Mesodermal cell (in vitro differentiated cells): ENCODE results near the gene DGCR6L.
"Not testable (repeated sequence)": the region's sequence is repeated elsewhere in the genome, so short reads cannot be mapped to it uniquely, and the experiment has no call there.

Experiments
- H3K27ac ChIP-seq: 2 replicates; pipeline ENCODE4 v1.7.0; 2013; ENCODE audit warnings: mild to moderate bottlenecking, low read depth, low read length, moderate library complexity; ENCODE audit not compliant: severe bottlenecking
- H3K36me3 ChIP-seq: 2 replicates; pipeline ENCODE4 v1.7.1; 2013; ENCODE audit warnings: mild to moderate bottlenecking, low read length, moderate library complexity; ENCODE audit not compliant: control insufficient read depth, insufficient read depth
- H3K4me1 ChIP-seq: one replicate; pipeline ENCODE4 v1.7.1; 2013; ENCODE audit warnings: mild to moderate bottlenecking, low read length; ENCODE audit not compliant: insufficient read depth, control insufficient read depth, poor library complexity, severe bottlenecking
- H3K4me3 ChIP-seq: 2 replicates; pipeline ENCODE4 v1.7.0; 2013; ENCODE audit warnings: low read length, control low read depth, mild to moderate bottlenecking; ENCODE audit not compliant: insufficient read depth, poor library complexity, severe bottlenecking; ENCODE audit errors: extremely low read depth
- H3K9me3 ChIP-seq: 2 replicates; pipeline ENCODE4 v1.7.1; 2013; ENCODE audit warnings: mild to moderate bottlenecking, low read length, moderate library complexity; ENCODE audit not compliant: control insufficient read depth
- WGBS, 2 experiments: methylation state at CpG; one replicate each; pipeline ENCODE4 v1.1.5; 2013; ENCODE audit warnings: missing lambda C conversion rate in 2 of 2; ENCODE audit not compliant: insufficient coverage in 2 of 2; 5-methylcytosine and 5-hydroxymethylcytosine counted together

DGCR6L gene

GRCh38 chr22:20357967-20358366, 38.1 kb upstream of the DGCR6L start:
- H3K9me3 ChIP-seq, H3K4me3 ChIP-seq, H3K4me1 ChIP-seq, H3K36me3 ChIP-seq, H3K27ac ChIP-seq: not testable (repeated sequence)
- WGBS, 2 experiments = 89 to 94% methylated on average over 14 to 44 of the region's 70 CpGs

DNA sequence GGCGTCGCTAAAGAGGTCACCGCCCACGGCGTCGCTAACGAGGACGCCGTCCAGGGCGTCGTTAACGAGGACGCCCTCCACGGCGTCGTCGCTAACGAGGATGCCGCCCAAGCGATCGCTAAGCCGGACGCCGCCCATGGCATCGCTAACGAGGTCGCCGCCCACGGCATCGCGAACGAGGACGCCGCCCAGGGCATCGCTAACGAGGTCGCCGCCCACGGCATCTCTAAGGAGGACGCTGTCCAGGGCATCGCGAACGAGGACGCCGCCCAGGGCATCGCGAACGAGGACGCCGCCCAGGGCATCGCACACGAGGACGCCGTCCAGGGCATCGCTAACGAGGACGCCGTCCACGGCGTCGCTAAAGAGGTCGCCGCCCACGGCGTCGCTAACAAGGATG, 37.0 kb upstream of the DGCR6L start:
- H3K4me3 ChIP-seq, H3K4me1 ChIP-seq, H3K36me3 ChIP-seq, H3K9me3 ChIP-seq, H3K27ac ChIP-seq: not testable (repeated sequence)
- WGBS, 2 experiments = 95 to 97% methylated on average over 7 to 27 of the region's 66 CpGs

- not testable (repeated sequence) for H3K4me3 ChIP-seq, H3K9me3 ChIP-seq, H3K27ac ChIP-seq, H3K36me3 ChIP-seq, H3K4me1 ChIP-seq
- 96 to 97% methylated on average over 40 to 53 of the region's 98 CpGs for WGBS, 2 experiments
These were observed 36.2 kb upstream of the DGCR6L start for GRCh38 chr22:20355939-20356636.

- WGBS, 2 experiments = 94 to 95% methylated on average over 46 to 69 of the region's 81 CpGs
- Histone ChIP-seq H3K36me3 (no peaks in the 10 kb centered on the region), H3K4me3 (no peak overlapping the region), H3K4me1 (no peaks in the 10 kb centered on the region), H3K9me3 (no peaks in the 10 kb centered on the region), H3K27ac (no peak overlapping the region)
These were observed 34.5 kb upstream of the DGCR6L start for GRCh38 chr22:20354238-20354975.

GRCh38 chr22:20352536-20352935, 32.7 kb upstream of the DGCR6L start:
- not testable (repeated sequence) for H3K27ac ChIP-seq, H3K9me3 ChIP-seq, H3K4me1 ChIP-seq, H3K36me3 ChIP-seq, H3K4me3 ChIP-seq
- WGBS, 2 experiments = 94 to 100% methylated on average over 1 to 4 of the region's 6 CpGs

GRCh38 chr22:20346553-20346952, 26.7 kb upstream of the DGCR6L start:
- H3K4me1 ChIP-seq, H3K9me3 ChIP-seq, H3K4me3 ChIP-seq, H3K27ac ChIP-seq, H3K36me3 ChIP-seq: not testable (repeated sequence)
- WGBS, 2 experiments = no CpG with 5 or more reads among the region's 7 CpGs

- H3K27ac ChIP-seq, H3K4me1 ChIP-seq, H3K36me3 ChIP-seq, H3K4me3 ChIP-seq, H3K9me3 ChIP-seq: not testable (repeated sequence)
- WGBS, 2 experiments = 88% methylated on average over 1 of the region's 2 CpGs
These were observed 18.4 kb upstream of the DGCR6L start for GRCh38 chr22:20338291-20338690.

DNA sequence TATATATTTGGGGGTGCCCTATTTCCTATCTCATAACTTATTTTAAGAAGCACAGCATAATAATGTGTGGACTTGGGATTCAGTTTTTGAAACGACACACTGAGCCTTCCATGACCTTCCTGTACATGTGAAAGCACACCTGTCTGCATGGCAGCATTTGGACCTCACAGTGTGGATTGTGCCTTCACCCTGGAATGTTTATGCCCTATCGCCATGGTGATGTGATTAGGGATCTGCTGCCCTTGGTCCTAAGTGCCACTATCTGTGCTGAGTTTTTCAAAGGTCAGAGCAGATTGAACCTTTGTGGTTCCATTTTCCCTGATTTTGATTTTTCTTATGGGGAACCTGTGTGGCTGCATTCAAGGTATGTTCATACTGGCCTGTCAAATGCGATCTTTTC, 17.9 kb upstream of the DGCR6L start:
- H3K9me3 ChIP-seq, H3K4me1 ChIP-seq, H3K27ac ChIP-seq, H3K36me3 ChIP-seq, H3K4me3 ChIP-seq: not testable (repeated sequence)
- 78 to 83% methylated on average over 1 to 2 of the region's 3 CpGs for WGBS, 2 experiments

DNA sequence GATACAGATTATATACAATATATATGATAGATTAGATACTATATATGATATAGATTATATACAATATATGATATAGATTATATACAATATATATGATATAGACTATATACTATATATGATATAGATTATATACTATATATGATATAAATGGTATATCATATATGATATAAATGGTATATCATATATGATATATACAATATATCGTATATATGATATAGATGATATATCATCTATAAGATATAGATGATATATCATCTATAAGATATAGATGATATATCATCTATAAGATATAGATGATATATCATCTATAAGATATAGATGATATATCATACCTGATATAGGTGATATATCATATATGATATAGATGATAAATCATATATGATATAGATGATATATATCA, 16.7 kb upstream of the DGCR6L start:
- H3K27ac ChIP-seq, H3K4me1 ChIP-seq, H3K36me3 ChIP-seq, H3K4me3 ChIP-seq, H3K9me3 ChIP-seq: not testable (repeated sequence)
- no CpG with 5 or more reads among the region's 1 CpG for WGBS, 2 experiments

DNA sequence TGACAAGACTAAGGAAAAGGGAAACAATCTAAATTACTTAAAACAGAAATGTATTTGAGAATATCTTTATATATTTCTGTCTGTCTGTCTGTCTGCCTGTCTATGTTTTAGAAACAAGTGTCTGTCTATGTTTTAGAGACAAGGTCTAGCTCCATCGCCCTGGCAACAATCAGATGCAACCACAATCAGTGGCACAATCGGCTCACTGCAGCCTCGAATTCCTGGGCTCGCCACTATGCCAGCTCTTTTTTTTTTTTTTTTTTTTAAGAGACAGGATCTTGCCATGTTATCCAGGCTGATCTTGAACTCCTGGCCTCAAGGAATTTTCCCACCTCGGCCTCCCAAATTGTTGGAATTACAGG, 8.7 kb upstream of the DGCR6L start:
- not testable (repeated sequence) for H3K4me1 ChIP-seq, H3K36me3 ChIP-seq, H3K27ac ChIP-seq, H3K4me3 ChIP-seq, H3K9me3 ChIP-seq
- no CpG with 5 or more reads among the region's 5 CpGs for WGBS, 2 experiments

DNA sequence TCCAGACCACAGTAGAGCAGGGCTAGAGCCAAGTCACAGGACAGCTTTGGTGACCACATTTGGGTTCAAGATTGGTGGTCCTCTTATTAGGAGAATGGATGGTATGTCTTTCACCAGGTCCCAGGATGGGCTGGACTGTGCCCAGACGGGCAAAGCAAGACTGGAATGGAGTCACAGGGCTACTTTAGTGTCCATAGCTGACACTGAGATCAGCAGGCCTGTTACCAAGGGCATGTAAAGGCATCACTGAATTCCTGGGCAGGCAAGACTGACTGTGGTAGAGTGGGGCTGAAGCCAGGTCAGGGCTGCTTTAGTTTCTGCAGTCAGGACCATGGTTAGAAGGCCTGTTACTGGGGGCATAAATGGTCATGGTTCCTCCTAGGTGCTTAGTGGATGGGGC, 6.1 kb upstream of the DGCR6L start:
- 60 to 86% methylated on average over 1 of the region's 1 CpG for WGBS, 2 experiments

More for the DNA sequence above, 6.1 kb upstream of the DGCR6L start:
- not testable (repeated sequence) for H3K27ac ChIP-seq, H3K36me3 ChIP-seq, H3K9me3 ChIP-seq, H3K4me3 ChIP-seq, H3K4me1 ChIP-seq
